ENCODE results near the gene FSTL5.

GRCh38 chr4:161988946-161989345 lies 174.9 kb downstream of the FSTL5 start:
- TF ChIP-seq, protein P1, sequence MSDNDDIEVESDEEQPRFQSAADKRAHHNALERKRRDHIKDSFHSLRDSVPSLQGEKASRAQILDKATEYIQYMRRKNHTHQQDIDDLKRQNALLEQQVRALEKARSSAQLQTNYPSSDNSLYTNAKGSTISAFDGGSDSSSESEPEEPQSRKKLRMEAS (IDR thresholded peaks at IDR 0.05; ENCODE audit: insufficient read depth, insufficient read length): no peak
- TF ChIP-seq, protein P2, sequence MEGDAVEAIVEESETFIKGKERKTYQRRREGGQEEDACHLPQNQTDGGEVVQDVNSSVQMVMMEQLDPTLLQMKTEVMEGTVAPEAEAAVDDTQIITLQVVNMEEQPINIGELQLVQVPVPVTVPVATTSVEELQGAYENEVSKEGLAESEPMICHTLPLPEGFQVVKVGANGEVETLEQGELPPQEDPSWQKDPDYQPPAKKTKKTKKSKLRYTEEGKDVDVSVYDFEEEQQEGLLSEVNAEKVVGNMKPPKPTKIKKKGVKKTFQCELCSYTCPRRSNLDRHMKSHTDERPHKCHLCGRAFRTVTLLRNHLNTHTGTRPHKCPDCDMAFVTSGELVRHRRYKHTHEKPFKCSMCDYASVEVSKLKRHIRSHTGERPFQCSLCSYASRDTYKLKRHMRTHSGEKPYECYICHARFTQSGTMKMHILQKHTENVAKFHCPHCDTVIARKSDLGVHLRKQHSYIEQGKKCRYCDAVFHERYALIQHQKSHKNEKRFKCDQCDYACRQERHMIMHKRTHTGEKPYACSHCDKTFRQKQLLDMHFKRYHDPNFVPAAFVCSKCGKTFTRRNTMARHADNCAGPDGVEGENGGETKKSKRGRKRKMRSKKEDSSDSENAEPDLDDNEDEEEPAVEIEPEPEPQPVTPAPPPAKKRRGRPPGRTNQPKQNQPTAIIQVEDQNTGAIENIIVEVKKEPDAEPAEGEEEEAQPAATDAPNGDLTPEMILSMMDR (IDR thresholded peaks at IDR 0.05; ENCODE audit: extremely low read depth in 1 of 2, insufficient read depth in 1 of 2, low read depth in 1 of 2, low read length in 2 of 2): no peak
- TF ChIP-seq POLR2A (IDR thresholded peaks at IDR 0.05; ENCODE audit: low read depth, low read length): no peak
- no peak for TF ChIP-seq POLR2AphosphoS5 (IDR thresholded peaks at IDR 0.05; ENCODE audit: insufficient read depth, low read depth, low read length)
- no peak for TF ChIP-seq GATA2 (IDR thresholded peaks at IDR 0.05; ENCODE audit: insufficient read depth, insufficient read length, low read depth, low read length)
- TF ChIP-seq EZH2 (IDR thresholded peaks at IDR 0.05; ENCODE audit: borderline replicate concordance, low read depth, low read length, severe bottlenecking): no peak
- no peak for TF ChIP-seq JUN (IDR thresholded peaks at IDR 0.05; ENCODE audit: borderline replicate concordance, insufficient read depth, insufficient read length, low read depth)
- TF ChIP-seq MYC (IDR thresholded peaks at IDR 0.05; ENCODE audit: low read depth, low read length): no peak

Data from endothelial cell of umbilical vein (primary cell).